Activated T-cell treated with anti-CD3 and anti-CD28 coated beads for 24 hours (primary cell): ENCODE data around the gene FBXL16.
"Not testable (repeated sequence)": the region's sequence is repeated elsewhere in the genome, so short reads cannot be mapped to it uniquely, and the experiment has no call there.

Source experiments
- DNase-seq: peaks from one replicate; pipeline ENCODE4 v3.0.0-alpha.2; 2020; ENCODE audit warnings: low read depth

Gene FBXL16

GRCh38 chr16:709566-710499, 4.2 kb upstream of the FBXL16 start:
- DNase-seq, result no peak

- DNase-seq, result no peak
Measured at GRCh38 chr16:708959-709358, 3.4 kb upstream of the FBXL16 start.

DNA sequence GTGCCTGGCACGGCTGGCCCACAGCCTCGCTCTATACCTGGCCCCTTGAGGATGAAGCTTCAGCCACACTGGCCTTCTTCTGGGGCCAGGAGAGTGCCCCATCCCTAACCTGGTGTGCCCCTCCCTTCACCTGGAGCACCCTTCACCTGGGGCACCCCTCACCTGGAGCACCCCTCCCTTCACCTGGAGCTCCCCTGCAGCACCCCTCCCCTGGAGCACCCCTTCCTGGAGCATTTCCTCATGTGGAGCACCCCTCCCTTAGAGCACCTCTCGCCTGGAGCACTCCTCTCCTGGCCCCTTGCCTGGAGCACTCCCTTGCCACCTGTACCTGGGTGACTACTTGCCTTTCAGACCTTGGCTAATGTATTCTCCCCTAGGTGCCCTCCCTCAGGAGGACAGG, 2.4 kb upstream of the FBXL16 start:
- DNase-seq, result no peak

DNA sequence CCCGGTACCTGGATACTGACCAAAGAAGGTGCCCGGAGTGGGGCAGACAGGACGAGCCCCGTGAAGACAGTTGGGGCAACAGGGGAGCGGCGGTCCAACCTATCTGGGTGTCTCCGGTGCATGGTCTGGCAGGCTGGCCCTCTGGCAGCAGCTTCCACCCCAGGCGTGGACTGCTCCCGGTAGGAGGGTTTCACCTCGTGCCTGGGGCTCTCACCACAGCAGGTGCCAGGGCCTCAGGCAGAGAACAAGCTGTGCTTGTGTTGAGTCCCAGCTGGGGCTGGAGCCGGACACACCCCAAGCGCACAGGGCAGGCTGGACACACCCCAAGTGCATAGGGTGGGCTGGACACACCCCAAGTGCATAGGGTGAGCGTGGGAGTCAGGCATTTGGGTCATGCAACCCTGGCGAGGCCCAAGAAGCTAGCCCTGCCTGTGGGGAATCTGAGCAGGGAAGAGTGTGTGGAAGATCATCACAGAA, 1.5 kb upstream of the FBXL16 start:
- DNase-seq, result no peak

GRCh38 chr16:706189-707061, 824 bp upstream of the FBXL16 start:
- no peak for DNase-seq

GRCh38 chr16:704552-705380, 835 bp downstream of the FBXL16 start:
- no peak for DNase-seq

- no peak for DNase-seq
Measured at GRCh38 chr16:704047-704446, 1.6 kb downstream of the FBXL16 start.

- DNase-seq, result no peak
Measured at GRCh38 chr16:703406-703805, 2.2 kb downstream of the FBXL16 start.

DNA sequence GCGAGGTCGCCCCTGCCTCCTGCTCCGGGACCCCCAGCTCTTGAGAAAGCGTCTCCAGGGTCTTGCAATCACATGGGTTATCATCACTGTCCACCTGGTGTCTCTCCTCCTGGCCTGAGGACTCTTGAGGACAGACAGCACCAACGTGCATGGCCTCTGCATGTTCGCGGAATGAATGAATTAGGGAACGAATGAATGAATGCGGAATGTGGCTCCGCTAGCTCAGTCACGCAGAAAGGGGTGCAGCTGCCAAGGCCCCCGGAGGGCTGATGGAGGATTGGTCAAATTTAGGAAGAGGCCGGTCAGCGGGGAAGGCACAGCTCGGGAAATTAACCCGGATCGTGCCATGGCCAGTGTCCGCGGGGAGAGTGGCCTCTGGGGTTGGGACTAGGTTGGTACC, 3.3 kb downstream of the FBXL16 start:
- no peak for DNase-seq

DNA sequence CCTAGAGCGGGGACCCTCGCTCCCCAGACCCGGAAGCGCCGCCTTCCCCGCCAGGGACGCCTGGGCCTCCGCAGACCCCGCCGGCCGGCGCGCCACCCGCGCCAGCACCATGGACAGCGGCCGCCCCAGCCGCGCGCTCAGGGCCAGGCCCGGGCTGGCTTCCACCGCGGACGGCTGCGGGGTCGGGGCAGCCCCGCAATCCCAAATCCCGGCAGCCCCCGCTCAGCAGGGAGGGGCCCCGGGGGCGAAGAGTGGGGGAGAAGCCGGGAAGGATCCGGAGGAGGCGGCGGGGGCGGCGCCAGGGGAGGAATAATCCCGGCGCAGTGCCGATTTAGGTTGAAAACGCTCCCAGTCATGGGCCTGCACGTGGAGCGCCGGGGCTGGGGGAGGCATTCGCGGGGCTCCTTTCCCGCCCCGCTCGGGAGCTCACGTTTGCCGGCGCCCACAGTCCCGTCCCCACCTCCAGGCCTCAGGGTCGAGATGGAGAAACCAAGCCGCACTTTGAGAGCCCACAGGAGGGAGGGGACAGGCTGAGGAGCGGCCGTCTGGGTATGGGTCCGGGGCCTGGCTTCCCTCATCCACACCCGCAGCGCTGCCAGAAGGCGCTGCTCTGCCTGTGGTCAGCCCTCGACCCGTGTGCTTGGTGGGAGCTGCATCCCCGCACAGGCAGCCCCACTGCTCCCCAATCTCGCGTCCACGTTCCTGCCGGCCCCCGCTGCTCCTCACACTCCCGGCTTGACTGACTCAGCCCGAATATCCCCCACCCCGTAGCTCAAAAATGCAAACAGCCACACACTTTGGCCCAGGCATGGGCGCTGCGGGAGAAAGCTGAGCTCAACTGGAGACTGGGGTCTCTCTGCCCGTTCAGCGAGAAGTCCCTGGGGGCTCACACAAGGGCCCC, 4.7 kb downstream of the FBXL16 start:
- DNase-seq, result no peak

DNA sequence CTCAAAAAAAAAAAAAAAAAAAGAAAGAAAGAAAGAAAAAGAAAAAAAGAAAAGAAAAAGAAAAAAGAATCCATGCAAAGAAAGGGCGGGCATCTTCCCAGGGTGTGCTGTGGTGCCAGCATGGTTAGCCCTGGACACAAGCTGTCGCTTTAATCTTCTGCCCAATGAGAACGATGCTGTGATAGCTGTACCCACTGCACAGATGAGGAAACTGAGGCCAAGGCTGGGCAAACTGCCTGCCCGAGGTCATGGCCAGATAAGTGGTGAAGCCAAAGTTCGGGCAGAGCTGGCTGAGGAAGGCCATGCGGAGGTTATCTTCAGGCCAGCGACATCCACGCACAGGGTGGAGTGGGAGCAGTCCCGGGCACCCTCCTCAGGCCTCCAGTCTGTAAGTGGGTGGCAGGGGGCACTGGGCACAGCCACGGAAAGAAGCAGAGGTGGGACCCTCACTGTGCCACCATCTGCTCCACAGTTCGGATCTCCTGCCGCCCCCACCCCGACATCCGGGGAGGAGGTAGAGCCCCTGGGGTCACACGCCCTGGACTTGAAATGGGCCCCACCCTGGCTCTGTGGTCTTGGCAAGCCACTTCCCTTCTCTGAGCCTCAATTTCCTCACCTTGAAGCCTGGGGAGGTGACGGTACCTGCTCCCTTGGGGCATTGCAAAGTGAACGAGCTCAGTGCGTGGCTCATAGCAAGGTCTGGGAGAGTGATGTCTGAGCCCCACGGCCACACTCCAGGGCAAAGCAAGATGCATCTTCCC, 6.5 kb downstream of the FBXL16 start:
- DNase-seq, result no peak

DNA sequence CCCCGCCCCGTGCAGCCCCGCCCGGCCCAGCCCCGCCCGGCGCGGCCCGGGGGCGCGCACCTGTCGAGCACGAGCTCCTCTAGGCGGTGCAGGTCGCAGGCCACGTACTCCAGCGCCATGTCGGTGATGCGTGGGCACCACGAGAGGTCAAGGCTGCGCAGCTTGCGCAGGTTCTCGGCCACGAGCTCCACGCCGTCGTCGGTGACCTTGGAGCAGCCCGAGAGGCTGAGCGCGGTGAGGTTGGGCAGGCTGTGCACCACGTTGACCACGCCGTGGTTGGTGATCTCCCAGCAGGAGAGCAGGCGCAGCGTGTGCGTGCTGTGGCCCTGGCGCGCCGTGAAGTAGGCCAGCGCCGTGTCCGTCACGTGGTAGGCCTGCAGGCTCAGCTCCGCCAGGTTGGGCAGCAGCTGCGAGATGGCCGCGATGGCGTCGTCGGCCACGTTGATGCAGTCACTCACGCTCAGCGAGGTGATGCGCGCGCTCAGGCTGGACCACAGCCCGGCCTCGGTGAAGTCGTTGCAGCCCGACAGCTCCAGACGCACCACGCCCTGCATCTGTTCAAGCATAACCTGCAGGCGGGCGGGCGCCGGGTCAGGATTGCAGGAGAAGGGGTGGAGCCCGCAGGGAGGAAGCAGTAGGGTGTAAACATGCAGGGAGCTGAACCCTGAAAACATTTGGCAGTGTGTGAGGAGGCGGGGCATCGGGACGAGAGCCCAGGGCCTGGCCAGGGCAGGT, 10.1 kb downstream of the FBXL16 start:
- DNase-seq, result peak; percentile 62

DNA sequence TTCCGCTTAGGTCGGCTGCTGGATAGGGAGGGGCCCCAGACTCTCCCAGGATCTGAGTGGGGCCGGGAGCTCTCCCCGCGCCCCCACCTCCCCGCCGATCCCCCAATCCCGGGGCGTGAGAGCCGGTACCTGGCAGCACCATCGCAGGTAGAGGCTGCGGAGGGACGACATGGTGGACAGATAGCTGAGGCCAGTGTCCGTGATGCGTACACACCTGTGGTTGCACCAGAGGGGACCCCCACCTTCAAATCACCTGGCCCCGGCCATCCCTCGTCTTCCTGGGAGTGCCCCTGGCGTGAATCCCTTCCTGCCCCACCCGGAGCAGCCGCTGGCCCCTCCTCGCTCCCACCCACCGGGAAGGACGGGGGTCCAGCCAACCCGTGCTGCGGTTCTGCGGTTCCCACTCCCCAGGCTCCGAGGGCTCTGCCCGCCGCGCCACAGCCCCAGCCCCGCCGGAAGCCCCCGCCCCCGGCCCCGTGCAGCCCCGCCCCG, 10.7 kb downstream of the FBXL16 start:
- no peak for DNase-seq

- DNase-seq, result no peak
Measured at GRCh38 chr16:694187-694862, 11.3 kb downstream of the FBXL16 start.

- no peak for DNase-seq
Measured at GRCh38 chr16:693766-694165, 11.8 kb downstream of the FBXL16 start.

DNA sequence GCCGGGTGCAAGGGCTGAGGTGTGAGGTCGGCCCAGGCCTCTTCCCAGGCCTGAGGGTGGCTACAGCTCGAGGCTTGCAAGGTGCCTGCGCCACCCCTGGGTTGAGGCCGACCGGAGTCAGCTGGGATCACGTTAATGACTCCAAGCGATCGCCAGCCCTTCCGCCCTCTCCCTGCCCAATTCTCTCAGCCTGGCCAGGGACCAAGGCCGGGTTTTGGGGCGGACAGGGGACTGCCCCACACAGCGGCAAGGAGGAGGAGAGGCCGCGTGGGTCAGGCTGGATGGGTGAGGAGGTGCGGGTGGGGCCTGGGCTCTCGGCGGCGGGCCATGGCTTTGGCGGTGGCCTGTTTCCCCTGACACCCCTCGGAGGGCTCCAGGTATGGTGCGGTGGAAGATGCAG, 12.2 kb downstream of the FBXL16 start:
- DNase-seq, result no peak

GRCh38 chr16:692356-693108, 13.1 kb downstream of the FBXL16 start:
- no peak for DNase-seq

GRCh38 chr16:691242-691641, 14.4 kb downstream of the FBXL16 start:
- not testable (repeated sequence) for DNase-seq
